OCI-LY1 (cell line): ENCODE data around the gene CXCL12.

Experiments used
- H2AFZ ChIP-seq: fragments of 200-600 bp; sonication (generic), shearing (Covaris generic); 2 replicates; pipeline ENCODE4 v1.6.0; 2014; ENCODE audit warnings: antibody characterized with exemption, mild to moderate bottlenecking, low read length
- H3F3A ChIP-seq: fragments of 200-600 bp; sonication (generic), shearing (Covaris generic); 2 replicates; pipeline ENCODE4 v1.6.0; 2014; ENCODE audit warnings: mild to moderate bottlenecking, antibody characterized with exemption, low read length, moderate library complexity; ENCODE audit not compliant: insufficient read depth
- H3K27ac ChIP-seq: fragments of 200-600 bp; sonication (generic); 2 replicates; pipeline ENCODE4 v1.5.1; 2014; ENCODE audit warnings: low read length, mixed run types, mild to moderate bottlenecking, low read depth; ENCODE audit not compliant: poor library complexity, severe bottlenecking
- H3K27me3 ChIP-seq: fragments of 200-600 bp; sonication (generic); 2 replicates; pipeline ENCODE4 v1.6.0; 2014; ENCODE audit warnings: antibody characterized with exemption, mild to moderate bottlenecking, low read length, moderate library complexity; ENCODE audit not compliant: insufficient read depth
- H3K36me3 ChIP-seq: fragments of 200-600 bp; sonication (generic); 2 replicates; pipeline ENCODE4 v1.6.1; 2014; ENCODE audit warnings: mild to moderate bottlenecking, antibody characterized with exemption, low read length, moderate library complexity, mixed read lengths; ENCODE audit not compliant: insufficient read depth
- H3K4me1 ChIP-seq: fragments of 200-600 bp; sonication (generic); 2 replicates; pipeline ENCODE4 v1.5.1; 2014; ENCODE audit warnings: mild to moderate bottlenecking, low read length, moderate library complexity; ENCODE audit not compliant: insufficient read depth, severe bottlenecking
- H3K4me2 ChIP-seq: fragments of 200-600 bp; sonication (generic), shearing (Covaris generic); 2 replicates; pipeline ENCODE4 v1.6.1; 2014; ENCODE audit warnings: low read length
- H3K4me3 ChIP-seq: fragments of 200-600 bp; sonication (generic); 2 replicates; pipeline ENCODE4 v1.5.1; 2014; ENCODE audit warnings: low read length, low read depth, mild to moderate bottlenecking, mixed read lengths; ENCODE audit not compliant: poor library complexity, severe bottlenecking
- H3K79me2 ChIP-seq: fragments of 200-600 bp; shearing (Covaris generic); 2 replicates; pipeline ENCODE4 v1.6.1; 2016; ENCODE audit warnings: mixed run types, low read length, mixed read lengths; ENCODE audit not compliant: insufficient read depth
- H3K9ac ChIP-seq: fragments of 200-600 bp; sonication (generic), shearing (Covaris generic); 2 replicates; pipeline ENCODE4 v1.6.1; 2014; ENCODE audit warnings: mild to moderate bottlenecking, low read length, mixed read lengths
- H3K9me2 ChIP-seq: fragments of 200-600 bp; sonication (generic), shearing (Covaris generic); 2 replicates; pipeline ENCODE4 v1.6.1; 2014; ENCODE audit warnings: low read depth, mild to moderate bottlenecking, low read length, mixed read lengths
- H3K9me3 ChIP-seq: fragments of 200-600 bp; shearing (Covaris generic); 2 replicates; pipeline ENCODE4 v1.6.1; 2014; ENCODE audit warnings: low read length, mixed read lengths
- H4K20me1 ChIP-seq: fragments of 200-600 bp; sonication (generic), shearing (Covaris generic); 2 replicates; pipeline ENCODE4 v1.6.0; 2016; ENCODE audit warnings: mild to moderate bottlenecking, low read length; ENCODE audit not compliant: insufficient read depth
- EZH2 ChIP-seq: fragments of 200-600 bp; sonication (generic), shearing (Covaris generic); IDR thresholded peaks from 2 replicates; pipeline ENCODE4 v1.8.0; 2017; ENCODE audit warnings: borderline replicate concordance, mixed run types, mild to moderate bottlenecking, antibody characterized with exemption, low read length, moderate library complexity, mixed read lengths
- TF ChIP-seq, protein P1 (sequence below): fragments of 200-600 bp; sonication (generic), shearing (Covaris generic); IDR thresholded peaks from 2 replicates; pipeline ENCODE4 v1.5.1; 2017; ENCODE audit warnings: mild to moderate bottlenecking, antibody characterized with exemption, low read length, moderate library complexity, mixed read lengths

Gene CXCL12

DNA sequence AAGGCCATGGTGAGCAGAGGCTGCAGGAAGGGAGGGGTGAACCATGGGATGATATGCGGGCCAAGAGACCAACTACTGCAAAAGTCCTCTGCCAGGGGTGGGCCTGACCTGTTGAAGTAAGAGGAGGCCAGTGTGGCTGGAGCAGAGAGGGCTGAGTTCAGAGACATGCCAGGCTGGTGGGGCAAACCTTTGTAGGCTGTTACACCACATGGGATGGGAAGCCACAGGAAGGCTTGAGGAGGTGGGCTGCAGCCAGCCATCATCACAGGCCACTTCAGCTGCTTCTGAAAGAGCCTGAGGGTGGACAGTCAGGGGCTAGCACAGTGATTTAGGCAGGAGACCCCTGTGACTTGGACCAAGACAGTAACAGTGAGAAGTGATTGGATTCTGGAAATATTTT is 20.3 kb downstream of the CXCL12 start:
- no peak overlapping the region for H2AFZ ChIP-seq
- TF ChIP-seq, protein P1, sequence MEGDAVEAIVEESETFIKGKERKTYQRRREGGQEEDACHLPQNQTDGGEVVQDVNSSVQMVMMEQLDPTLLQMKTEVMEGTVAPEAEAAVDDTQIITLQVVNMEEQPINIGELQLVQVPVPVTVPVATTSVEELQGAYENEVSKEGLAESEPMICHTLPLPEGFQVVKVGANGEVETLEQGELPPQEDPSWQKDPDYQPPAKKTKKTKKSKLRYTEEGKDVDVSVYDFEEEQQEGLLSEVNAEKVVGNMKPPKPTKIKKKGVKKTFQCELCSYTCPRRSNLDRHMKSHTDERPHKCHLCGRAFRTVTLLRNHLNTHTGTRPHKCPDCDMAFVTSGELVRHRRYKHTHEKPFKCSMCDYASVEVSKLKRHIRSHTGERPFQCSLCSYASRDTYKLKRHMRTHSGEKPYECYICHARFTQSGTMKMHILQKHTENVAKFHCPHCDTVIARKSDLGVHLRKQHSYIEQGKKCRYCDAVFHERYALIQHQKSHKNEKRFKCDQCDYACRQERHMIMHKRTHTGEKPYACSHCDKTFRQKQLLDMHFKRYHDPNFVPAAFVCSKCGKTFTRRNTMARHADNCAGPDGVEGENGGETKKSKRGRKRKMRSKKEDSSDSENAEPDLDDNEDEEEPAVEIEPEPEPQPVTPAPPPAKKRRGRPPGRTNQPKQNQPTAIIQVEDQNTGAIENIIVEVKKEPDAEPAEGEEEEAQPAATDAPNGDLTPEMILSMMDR, result no peak
- TF ChIP-seq EZH2, result no peak
- no peaks in the 10 kb centered on the region for H3K4me1 ChIP-seq
- H3K79me2 ChIP-seq, result no peaks in the 10 kb centered on the region
- H3K4me2 ChIP-seq, result no peak overlapping the region
- H3K27ac ChIP-seq, result no peak overlapping the region
- H3K9ac ChIP-seq, result no peak overlapping the region
- H3F3A ChIP-seq, result no peaks in the 10 kb centered on the region
- no peak overlapping the region for H3K4me3 ChIP-seq
- no peaks in the 10 kb centered on the region for H3K9me3 ChIP-seq
- H3K9me2 ChIP-seq, result no peaks in the 10 kb centered on the region
- H4K20me1 ChIP-seq, result no peaks in the 10 kb centered on the region
- no peaks in the 10 kb centered on the region for H3K27me3 ChIP-seq
- H3K36me3 ChIP-seq, result no peaks in the 10 kb centered on the region

DNA sequence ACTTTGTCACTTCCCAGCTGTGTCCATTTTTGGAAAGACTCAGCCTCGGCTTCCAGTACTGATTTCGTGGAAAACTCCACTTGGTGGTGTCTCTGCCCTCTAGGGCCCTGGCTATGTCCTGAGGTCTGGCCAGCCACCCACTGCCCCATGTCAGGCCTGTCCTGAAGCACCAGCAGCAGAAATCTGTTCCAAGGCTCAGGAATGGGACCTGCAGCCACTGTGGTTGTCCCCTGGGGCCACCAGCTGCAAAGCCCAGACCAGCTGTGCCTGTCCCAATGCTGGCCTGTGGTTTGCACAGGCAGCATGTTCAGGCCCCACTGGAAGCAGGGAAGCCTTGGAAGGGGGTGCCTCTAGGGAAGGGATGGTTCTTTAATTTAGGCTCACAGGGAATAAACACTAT is 21.2 kb downstream of the CXCL12 start:
- H4K20me1 ChIP-seq, result no peaks in the 10 kb centered on the region
- H3K4me3 ChIP-seq, result no peak overlapping the region
- H3K4me1 ChIP-seq, result no peaks in the 10 kb centered on the region
- no peaks in the 10 kb centered on the region for H3K27me3 ChIP-seq
- H3K9me2 ChIP-seq, result no peaks in the 10 kb centered on the region
- H3F3A ChIP-seq, result no peaks in the 10 kb centered on the region
- H3K27ac ChIP-seq, result no peak overlapping the region
- no peak overlapping the region for H3K9ac ChIP-seq
- H2AFZ ChIP-seq, result no peak overlapping the region
- H3K36me3 ChIP-seq, result no peaks in the 10 kb centered on the region
- no peaks in the 10 kb centered on the region for H3K9me3 ChIP-seq
- TF ChIP-seq EZH2, result no peak
- TF ChIP-seq, protein P1, result no peak
- H3K79me2 ChIP-seq, result no peaks in the 10 kb centered on the region
- no peak overlapping the region for H3K4me2 ChIP-seq

DNA sequence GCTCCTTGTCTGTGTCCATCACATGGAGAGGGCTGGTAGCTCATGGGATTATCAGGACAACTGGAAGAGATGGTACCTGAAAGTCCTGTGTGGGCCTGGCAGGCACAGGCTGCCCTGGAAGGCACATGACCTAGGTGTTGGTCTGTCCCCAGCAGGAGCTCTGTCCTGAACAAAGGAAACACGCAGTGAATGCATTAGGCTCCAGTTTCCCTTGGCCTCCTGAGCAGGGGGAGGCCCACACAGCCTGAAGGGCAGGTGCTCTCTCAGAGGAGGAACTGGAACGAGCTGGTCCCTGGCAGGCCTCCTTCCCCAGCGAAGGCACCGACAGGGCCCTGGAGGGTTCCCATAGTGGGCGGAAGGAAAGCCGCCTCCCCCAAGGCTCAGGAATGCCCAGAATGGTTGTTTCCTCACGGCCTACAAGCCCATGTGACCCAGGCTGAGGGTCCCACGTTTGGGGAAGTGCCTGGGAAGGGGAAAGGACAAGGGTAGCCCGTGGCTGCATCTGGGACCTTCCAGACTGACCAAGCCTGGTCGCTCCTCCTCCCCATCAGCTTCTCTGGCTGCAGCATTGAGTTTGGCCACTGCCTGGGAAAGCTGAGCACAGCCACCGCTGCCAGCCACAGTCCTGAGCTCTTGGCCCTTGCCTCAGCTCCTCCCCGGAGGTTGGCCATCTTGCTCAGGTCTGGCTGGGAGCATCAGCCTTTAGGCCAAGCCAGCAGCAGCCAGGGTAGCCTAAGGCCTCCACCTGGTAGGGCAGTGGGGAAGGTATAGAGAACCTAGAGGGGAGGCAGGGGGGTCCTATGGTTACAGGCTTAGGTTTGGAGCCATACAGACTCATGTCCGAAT is 21.8 kb downstream of the CXCL12 start:
- Histone ChIP-seq H3K79me2 (no peaks in the 10 kb centered on the region), H3K36me3 (no peaks in the 10 kb centered on the region), H3K27me3 (no peaks in the 10 kb centered on the region), H3K9ac (no peak overlapping the region), H3K9me3 (no peaks in the 10 kb centered on the region), H3K4me2 (no peak overlapping the region), H3K4me3 (no peak overlapping the region), H3K9me2 (no peaks in the 10 kb centered on the region), H4K20me1 (no peaks in the 10 kb centered on the region), H3K4me1 (no peaks in the 10 kb centered on the region), H2AFZ (no peak overlapping the region), H3K27ac (no peak overlapping the region), H3F3A (no peaks in the 10 kb centered on the region)
- no peak for TF ChIP-seq EZH2
- TF ChIP-seq, protein P1, result no peak
